ENCODE data around the gene RPP21. TPM values are rescaled to one million over a fixed set of nuclear protein-coding genes. Genes with fewer than 3 reads are reported as not detected.
"Not testable (repeated sequence)": the region's sequence is repeated elsewhere in the genome, so short reads cannot be mapped to it uniquely, and the experiment has no call there.

The RPP21 gene
- total RNA-seq, 1 donor from 2014 or later: 38.4 TPM

- no peak for DNase-seq (ENCODE audit: low spot score)
- H3K36me3 Mint-ChIP-seq (ENCODE audit: low read depth): no peaks in the 10 kb centered on the region
- no peak overlapping the region for H3K27ac Mint-ChIP-seq (ENCODE audit: unreplicated experiment)
- H3K4me1 Mint-ChIP-seq (ENCODE audit: low read depth): peaks cover 10% of the 10 kb centered on the region
- TF ChIP-seq CTCF (IDR thresholded peaks at IDR 0.05): no peak
- H3K27me3 Mint-ChIP-seq (ENCODE audit: low read depth): peaks cover 56% of the 10 kb centered on the region
- H3K9me3 Mint-ChIP-seq (ENCODE audit: low read depth): peaks cover 5% of the 10 kb centered on the region
- no peak overlapping the region for H3K4me3 Mint-ChIP-seq (ENCODE audit: unreplicated experiment)
These were observed 15.2 kb downstream of the RPP21 start for GRCh38 chr6:30360139-30360538.

GRCh38 chr6:30361661-30362060 lies 16.7 kb downstream of the RPP21 start:
- Mint-ChIP-seq H3K9me3 (ENCODE audit: low read depth) (peaks cover 5% of the 10 kb centered on the region), H3K27ac (ENCODE audit: unreplicated experiment) (no peak overlapping the region), H3K4me3 (ENCODE audit: unreplicated experiment) (no peak overlapping the region), H3K4me1 (ENCODE audit: low read depth) (peaks cover 10% of the 10 kb centered on the region), H3K27me3 (ENCODE audit: low read depth) (peaks cover 71% of the 10 kb centered on the region), H3K36me3 (ENCODE audit: low read depth) (no peaks in the 10 kb centered on the region)
- TF ChIP-seq CTCF (IDR thresholded peaks at IDR 0.05): no peak
- no peak for DNase-seq (ENCODE audit: low spot score)

GRCh38 chr6:30363459-30363858 lies 18.5 kb downstream of the RPP21 start:
- Mint-ChIP-seq H3K4me3 (ENCODE audit: unreplicated experiment) (no peak overlapping the region), H3K36me3 (ENCODE audit: low read depth) (no peaks in the 10 kb centered on the region), H3K27ac (ENCODE audit: unreplicated experiment) (no peak overlapping the region), H3K9me3 (ENCODE audit: low read depth) (peaks cover 5% of the 10 kb centered on the region), H3K27me3 (ENCODE audit: low read depth) (peaks cover 71% of the 10 kb centered on the region), H3K4me1 (ENCODE audit: low read depth) (no peaks in the 10 kb centered on the region)
- DNase-seq (ENCODE audit: low spot score): no peak
- no peak for TF ChIP-seq CTCF (IDR thresholded peaks at IDR 0.05)

- H3K27me3 Mint-ChIP-seq (ENCODE audit: low read depth): peaks cover 69% of the 10 kb centered on the region
- peaks cover 5% of the 10 kb centered on the region for H3K9me3 Mint-ChIP-seq (ENCODE audit: low read depth)
- no peaks in the 10 kb centered on the region for H3K4me1 Mint-ChIP-seq (ENCODE audit: low read depth)
- H3K27ac Mint-ChIP-seq (ENCODE audit: unreplicated experiment): no peak overlapping the region
- no peaks in the 10 kb centered on the region for H3K36me3 Mint-ChIP-seq (ENCODE audit: low read depth)
- DNase-seq (ENCODE audit: low spot score): no peak
- H3K4me3 Mint-ChIP-seq (ENCODE audit: unreplicated experiment): no peak overlapping the region
- no peak for TF ChIP-seq CTCF (IDR thresholded peaks at IDR 0.05)
These were observed 19.6 kb downstream of the RPP21 start for GRCh38 chr6:30364591-30364990.

- not testable (repeated sequence) for DNase-seq (ENCODE audit: low spot score); H3K36me3 Mint-ChIP-seq (ENCODE audit: low read depth); H3K27ac Mint-ChIP-seq (ENCODE audit: unreplicated experiment); H3K4me1 Mint-ChIP-seq (ENCODE audit: low read depth); H3K4me3 Mint-ChIP-seq (ENCODE audit: unreplicated experiment); H3K9me3 Mint-ChIP-seq (ENCODE audit: low read depth)
- H3K27me3 Mint-ChIP-seq (ENCODE audit: low read depth): peaks cover 48% of the 10 kb centered on the region
These were observed 24.3 kb downstream of the RPP21 start for GRCh38 chr6:30369280-30369679.

GRCh38 chr6:30378290-30378937 lies 33.5 kb downstream of the RPP21 start:
- no peaks in the 10 kb centered on the region for H3K4me1 Mint-ChIP-seq (ENCODE audit: low read depth)
- H3K9me3 Mint-ChIP-seq (ENCODE audit: low read depth): no peaks in the 10 kb centered on the region
- H3K36me3 Mint-ChIP-seq (ENCODE audit: low read depth): no peaks in the 10 kb centered on the region
- no peak overlapping the region for H3K27ac Mint-ChIP-seq (ENCODE audit: unreplicated experiment)
- H3K4me3 Mint-ChIP-seq (ENCODE audit: unreplicated experiment): no peak overlapping the region
- DNase-seq (ENCODE audit: low spot score): no peak
- TF ChIP-seq CTCF (IDR thresholded peaks at IDR 0.05): no peak
- H3K27me3 Mint-ChIP-seq (ENCODE audit: low read depth): peaks cover 65% of the 10 kb centered on the region

Data from chondrocyte (in vitro differentiated cells).